HG02885 (cell line): ENCODE results near the gene TAF11L6.
"Not testable (repeated sequence)": the region's sequence is repeated elsewhere in the genome, so short reads cannot be mapped to it uniquely, and the experiment has no call there.

Experiments used
- ATAC-seq: cut with Tn5 transposase; IDR thresholded peaks from one replicate; pipeline ENCODE4 v1.9.1; 2021; ENCODE audit warnings: mild to moderate bottlenecking; ENCODE audit not compliant: unreplicated experiment, poor library complexity

TAF11L6 gene

DNA sequence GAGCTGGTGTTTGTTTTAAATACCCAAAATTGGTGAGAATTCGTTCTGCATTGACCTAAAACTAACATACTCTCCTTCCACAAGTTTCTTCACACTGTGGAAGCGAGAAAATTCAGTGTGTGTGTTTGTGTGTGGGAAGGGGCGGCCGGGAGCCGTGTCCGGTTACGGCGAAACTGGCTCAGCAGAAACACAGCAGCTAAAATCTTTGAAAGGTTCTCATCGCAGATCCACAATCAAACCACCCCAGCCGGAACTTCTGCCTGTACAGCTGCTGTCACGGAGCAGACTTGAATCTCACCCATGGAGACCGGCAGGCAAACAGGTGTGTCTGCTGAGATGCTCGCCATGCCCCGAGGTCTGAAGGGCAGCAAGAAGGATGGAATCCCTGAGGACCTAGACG, at the start of gene TAF11L6:
Gene TAF11L6 (plus strand): TSS at position 301 of the 400 bp plus-strand sequence.
- not testable (repeated sequence) for ATAC-seq

DNA sequence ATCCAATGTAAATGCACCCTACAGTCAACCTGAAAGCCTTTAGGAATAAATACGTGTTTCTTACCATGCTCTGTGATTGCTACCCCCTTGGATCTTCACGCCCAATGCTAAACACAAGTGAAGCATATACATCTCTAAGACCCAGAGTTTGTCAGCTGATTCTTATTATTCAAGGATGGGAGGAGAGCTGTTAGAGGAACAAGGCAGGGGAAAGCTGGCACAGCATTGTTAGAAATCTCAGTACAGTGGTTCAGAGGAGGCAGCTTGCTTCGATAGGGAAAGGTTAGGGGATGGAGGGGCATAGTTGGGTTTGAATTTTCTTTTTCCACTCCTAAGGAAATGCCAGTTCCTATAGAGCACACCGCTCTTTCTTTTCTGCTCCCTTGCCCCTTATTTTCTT, 47.1 kb upstream of the TAF11L6 start:
- no peak for ATAC-seq

DNA sequence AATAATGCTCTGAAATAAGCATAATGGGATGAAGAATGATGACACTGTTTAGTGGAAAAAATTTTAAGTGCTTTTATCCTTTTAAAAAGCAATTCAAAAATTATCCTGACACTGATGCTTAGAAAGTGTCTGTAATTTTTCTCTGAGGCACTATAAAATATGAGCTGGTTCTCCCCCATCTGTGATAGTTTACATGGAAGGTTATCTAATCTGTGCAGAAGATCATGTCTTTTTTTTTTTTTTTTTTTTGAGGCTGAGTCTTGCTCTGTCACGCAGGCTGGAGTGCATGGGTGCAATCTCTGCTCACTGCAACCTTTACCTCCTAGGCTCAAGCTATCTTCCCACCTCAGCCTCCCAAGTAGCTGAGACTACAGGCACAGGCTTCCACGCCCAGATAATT, 45.7 kb upstream of the TAF11L6 start:
- no peak for ATAC-seq

DNA sequence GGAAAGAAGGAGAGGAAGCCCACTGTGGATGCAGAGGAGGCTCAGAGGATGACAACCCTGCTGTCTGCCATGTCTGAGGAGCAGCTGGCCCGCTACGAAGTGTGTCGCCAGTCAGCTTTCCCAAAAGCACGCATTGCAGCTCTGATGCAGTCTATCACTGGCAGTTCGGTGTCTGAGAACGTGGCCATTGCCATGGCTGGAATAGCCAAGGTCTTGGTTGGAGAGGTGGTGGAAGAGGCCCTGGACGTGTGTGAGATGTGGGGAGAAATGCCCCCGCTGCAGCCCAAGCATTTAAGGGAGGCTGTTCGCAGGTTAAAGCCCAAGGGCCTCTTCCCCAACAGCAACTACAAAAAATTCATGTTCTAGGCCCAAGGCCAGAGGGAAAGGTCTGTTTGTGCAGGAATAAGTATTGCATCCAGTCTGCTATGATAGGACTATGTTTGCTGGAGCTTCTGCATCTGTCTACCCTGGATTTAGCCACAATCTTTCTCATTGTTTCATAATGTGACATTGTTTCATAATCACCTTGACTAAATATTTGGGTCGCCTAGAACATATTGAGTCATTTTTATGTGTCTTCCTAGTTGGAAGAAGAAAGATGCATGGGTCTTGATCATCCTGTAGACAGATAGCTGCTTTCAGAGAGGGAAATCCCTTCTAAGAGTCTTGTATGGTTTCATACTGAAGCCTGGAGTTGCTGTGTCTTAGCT, 41.9 kb upstream of the TAF11L6 start:
- not testable (repeated sequence) for ATAC-seq

DNA sequence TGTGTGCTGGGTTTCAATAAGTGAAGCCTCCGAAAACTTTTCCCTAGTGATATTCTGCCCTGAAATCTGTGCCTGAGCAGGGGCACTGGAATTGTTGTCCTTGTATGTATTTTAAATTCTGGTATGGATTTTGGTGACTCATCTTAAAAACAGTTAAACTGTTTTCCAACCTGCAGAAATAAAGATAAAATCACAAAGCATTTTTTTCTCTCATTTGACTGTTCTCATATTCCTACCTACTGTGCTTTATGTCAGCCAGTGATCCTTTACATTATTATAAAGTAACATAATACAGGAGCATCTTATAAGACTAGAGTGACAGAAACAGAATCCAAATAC, 41.3 kb upstream of the TAF11L6 start:
- no peak for ATAC-seq

DNA sequence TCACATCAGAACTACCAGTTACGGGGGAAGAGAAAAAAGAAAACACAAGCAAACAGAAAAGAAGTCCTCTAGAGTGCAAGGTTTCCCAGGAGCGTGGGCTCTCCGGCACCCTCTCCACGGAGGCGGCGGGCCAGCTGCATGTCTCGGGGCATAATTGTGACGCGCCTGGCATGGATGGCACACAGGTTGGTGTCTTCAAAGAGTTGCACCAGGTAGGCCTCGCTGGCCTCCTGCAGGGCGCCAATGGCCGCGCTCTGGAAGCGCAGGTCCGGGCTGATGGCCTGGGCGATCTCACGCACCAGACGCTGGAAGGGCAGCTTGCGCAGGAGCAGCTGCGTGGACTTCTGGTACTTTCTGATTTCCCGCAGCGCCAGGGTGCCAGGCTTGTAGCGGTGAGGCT, 37.2 kb upstream of the TAF11L6 start:
- not testable (repeated sequence) for ATAC-seq

DNA sequence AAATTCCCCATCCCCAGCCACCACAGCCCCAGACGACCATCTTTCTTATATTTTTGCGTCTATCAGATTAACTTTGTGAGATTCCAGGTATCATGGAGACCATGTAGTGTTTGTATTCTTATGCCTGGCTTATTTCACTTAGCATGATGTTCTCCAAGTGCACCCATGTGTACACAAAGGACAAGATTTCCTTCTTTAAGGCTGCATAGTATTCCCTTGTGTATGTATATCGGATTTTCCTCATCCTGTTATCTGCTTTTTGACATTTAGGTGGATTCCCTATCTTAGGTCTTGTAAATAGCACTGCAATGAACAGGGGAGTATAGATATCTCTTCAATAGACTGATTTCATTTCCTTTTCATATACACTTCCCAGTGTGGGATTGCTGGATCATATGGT, 35.7 kb upstream of the TAF11L6 start:
- ATAC-seq: no peak

DNA sequence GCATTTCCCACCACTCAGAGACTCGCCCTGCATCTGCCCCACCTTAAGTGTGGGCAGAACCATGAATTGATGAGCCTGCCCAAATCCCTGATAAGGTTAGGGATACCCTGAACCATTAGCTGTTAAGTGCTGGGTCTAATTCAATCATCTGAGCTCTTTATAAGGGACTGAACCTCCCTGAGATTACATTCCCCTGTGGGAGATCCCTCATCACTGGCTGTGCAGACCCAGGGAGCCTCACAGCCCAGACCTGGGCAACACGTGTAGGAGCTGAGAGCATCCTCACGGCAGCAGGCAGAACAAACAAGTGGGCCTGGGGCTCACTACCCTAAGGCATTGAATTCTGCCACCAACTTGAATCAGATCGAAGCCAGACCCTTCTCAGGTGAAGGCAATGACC, 31.0 kb upstream of the TAF11L6 start:
- no peak for ATAC-seq

DNA sequence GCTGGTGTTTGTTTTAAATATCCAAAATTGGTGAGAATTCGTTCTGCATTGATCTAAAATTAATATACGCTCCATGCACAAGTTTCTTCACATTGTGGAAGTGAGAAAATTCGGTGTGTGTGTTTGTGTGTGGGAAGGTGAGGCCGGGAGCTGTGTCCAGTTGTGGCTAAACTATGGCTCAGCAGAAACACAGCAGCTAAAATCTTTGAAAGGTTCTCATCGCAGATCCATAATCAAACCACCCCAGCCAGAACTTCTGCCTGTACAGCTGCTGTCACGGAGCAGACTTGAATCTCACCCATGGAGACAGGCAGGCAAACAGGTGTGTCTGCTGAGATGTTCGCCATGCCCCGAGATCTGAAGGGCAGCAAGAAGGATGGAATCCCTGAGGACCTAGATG, 30.5 kb upstream of the TAF11L6 start, which contains the start of gene TAF11L2:
Gene TAF11L2 (plus strand): TSS at position 301 of the 400 bp plus-strand sequence.
- ATAC-seq: not testable (repeated sequence)

DNA sequence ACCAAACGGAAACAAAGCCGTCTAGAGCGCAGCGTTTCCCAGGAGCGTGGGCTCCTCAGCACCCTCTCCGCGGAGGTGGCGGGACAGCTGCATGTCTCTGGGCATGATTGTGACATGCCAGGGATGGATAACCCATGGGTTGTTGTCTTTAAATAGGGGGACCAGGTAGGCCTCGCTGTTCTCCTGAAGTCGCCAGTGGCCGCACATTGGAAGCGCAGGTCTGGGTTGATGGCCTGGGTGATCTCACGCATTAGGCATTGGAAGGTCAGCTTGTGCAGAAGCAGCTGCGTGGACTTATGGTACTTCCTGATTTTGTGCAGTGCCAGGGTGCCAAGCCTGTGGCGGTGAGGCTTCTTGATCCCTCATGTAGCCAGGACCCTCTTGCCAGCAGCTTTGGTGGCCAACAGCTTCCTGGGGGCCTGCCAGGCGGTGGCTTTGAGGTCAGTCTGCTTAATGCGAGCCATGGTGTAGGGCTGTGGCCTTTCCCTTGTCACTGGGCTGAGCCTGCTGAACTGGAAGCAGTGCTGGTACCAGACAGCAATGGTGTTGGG, 16.6 kb upstream of the TAF11L6 start:
- ATAC-seq: no peak

DNA sequence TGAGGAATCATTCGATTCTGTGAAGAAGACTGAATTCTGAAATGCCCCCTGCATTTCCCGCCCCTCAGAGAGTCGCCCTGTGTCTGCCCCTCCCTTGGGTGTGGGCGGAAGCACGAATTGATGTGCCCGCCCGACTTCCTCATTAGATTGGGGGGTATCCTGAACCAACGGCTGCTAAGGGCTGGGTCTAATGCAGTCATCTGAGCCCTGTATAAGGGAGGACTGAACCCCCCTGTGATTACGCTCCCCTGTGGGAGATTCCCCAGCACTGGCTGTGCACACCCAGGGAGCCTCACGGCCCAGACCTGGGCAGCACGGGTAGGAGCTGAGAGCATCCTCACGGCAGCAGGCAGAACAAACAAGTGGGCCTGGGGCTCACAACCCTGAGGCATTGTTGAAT, 10.9 kb upstream of the TAF11L6 start:
- not testable (repeated sequence) for ATAC-seq

DNA sequence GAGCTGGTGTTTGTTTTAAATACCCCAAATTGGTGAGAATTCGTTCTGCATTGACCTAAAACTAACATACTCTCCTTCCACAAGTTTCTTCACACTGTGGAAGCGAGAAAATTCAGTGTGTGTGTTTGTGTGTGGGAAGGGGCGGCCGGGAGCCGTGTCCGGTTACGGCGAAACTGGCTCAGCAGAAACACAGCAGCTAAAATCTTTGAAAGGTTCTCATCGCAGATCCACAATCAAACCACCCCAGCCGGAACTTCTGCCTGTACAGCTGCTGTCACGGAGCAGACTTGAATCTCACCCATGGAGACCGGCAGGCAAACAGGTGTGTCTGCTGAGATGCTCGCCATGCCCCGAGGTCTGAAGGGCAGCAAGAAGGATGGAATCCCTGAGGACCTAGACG, 10.4 kb upstream of the TAF11L6 start, which contains the start of gene TAF11L3:
Gene TAF11L3 (plus strand): TSS at position 301 of the 400 bp plus-strand sequence.
- not testable (repeated sequence) for ATAC-seq

DNA sequence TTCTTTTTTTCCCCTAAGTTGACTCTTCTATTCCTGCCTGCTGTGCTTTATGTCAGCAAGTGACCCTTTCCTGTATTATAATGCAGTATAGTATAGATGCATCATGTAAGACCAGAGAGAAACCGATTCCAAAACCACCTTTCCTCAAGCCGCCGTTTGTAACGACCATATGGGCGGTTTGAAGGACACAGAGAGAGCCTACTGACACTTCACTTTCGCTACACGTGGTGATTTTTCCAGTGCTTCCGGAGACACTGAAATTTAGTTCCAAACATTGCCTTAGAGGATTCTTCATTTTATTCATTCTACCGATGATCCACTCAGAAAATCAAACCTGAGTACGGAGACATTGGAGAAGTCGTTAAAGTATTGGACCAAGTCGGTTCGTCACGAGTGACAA, 9.0 kb upstream of the TAF11L6 start:
- not testable (repeated sequence) for ATAC-seq

DNA sequence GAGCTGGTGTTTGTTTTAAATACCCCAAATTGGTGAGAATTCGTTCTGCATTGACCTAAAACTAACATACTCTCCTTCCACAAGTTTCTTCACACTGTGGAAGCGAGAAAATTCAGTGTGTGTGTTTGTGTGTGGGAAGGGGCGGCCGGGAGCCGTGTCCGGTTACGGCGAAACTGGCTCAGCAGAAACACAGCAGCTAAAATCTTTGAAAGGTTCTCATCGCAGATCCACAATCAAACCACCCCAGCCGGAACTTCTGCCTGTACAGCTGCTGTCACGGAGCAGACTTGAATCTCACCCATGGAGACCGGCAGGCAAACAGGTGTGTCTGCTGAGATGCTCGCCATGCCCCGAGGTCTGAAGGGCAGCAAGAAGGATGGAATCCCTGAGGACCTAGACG, 7.0 kb upstream of the TAF11L6 start, which contains the start of gene TAF11L4:
Gene TAF11L4 (plus strand): TSS at position 301 of the 400 bp plus-strand sequence.
- ATAC-seq: not testable (repeated sequence)

DNA sequence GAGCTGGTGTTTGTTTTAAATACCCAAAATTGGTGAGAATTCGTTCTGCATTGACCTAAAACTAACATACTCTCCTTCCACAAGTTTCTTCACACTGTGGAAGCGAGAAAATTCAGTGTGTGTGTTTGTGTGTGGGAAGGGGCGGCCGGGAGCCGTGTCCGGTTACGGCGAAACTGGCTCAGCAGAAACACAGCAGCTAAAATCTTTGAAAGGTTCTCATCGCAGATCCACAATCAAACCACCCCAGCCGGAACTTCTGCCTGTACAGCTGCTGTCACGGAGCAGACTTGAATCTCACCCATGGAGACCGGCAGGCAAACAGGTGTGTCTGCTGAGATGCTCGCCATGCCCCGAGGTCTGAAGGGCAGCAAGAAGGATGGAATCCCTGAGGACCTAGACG, 3.5 kb upstream of the TAF11L6 start, which contains the start of gene TAF11L5:
Gene TAF11L5 (plus strand): TSS at position 301 of the 400 bp plus-strand sequence.
- ATAC-seq: not testable (repeated sequence)

DNA sequence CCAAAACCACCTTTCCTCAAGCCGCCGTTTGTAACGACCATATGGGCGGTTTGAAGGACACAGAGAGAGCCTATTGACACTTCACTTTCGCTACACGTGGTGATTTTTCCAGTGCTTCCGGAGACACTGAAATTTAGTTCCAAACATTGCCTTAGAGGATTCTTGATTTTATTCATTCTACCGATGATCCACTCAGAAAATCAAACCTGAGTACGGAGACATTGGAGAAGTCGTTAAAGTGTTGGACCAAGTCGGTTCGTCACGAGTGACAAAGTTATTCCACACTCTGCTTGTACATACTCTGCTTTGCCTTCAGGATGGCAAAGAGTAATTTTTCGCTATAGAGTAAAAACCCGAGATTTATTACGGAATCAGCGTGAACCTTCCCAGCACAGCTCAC, 2.0 kb upstream of the TAF11L6 start:
- ATAC-seq: not testable (repeated sequence)
